HG03457 (cell line): Measurements from ENCODE around the gene CLN6.

Source experiments
- ATAC-seq: cut with Tn5 transposase; IDR thresholded peaks from one replicate; pipeline ENCODE4 v1.9.1; 2021; ENCODE audit warnings: moderate number of reproducible peaks; ENCODE audit not compliant: unreplicated experiment

The CLN6 gene

DNA sequence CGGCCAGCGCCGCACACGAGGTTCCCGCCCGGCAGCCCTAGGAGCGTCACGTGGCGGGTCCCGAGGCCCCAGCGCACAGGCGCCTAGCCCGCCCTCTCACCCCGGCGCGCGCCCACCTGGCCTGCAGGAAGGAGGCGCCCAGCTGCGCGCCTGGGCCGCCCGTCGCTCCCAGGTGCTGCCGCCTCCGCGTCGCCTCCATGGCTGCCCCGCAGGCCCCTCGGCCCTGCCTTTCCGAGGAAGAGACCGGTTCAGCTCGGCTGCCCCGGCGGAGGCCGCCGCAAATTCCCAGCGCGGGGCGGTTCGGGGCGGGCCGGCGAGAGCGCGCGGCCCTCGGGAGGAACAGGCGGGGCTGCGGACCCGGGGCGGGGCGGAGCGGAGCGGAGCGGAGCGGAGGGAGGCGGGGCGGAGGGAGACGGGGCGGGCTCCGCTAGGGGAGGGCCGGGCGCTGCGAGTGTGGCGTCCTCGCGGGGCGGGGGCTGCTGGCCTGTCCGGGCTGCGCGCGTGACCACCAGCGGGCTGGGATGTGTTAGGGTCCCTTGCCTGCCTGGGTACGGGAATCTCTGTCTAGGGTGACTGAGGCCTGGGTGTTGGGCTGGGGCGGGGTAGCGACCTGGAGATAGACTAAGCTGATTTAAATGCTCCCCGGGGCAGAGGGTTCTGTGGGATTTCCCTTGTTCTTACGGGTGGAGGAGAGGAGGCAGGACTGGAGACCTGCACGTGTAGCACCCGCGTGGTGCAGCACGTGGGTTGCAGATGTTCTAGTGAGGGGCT, at the start of gene CLN6:
Gene CLN6 (minus strand): TSS at position 343 of the 771 bp plus-strand sequence. CDS start 144 bp downstream, at position 199.
- peak; percentile 42 for ATAC-seq

DNA sequence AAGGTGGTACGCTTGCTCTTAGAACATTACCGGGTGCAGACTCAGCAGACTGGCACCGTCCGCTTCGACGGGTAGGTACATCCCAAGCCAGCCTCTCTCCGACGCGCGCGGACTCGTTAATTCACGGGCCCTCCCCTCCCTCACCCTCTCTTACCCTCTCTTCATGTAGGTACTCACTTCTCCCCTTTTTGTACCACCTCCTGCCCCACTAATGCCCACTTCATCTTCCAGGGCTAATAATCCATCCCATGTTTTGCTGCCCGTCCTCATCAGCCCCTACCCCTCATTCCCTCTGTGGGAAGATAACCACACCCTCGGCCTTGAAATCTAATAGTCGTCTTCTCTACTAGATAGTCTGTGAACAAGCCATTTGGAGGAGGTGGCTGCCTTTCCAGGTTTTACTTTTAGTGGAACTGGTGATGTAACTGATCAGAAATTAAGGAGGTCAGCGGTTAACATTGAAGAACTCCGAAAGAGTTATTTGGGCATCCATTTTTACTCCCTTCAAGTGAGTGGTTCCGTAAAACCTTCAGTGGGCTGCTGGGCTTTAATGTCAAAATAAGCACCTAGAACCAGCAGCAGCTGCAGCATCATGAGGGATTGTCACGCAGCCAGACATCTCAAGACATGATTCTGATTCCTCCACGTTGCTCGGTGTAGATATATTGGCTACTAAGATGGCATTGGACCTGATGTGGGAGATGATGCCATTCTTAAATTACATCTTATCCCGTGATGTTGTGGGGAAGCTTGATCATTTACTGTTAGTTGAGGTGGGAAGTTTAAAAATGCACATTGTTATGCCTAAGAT, 49.3 kb upstream of the CLN6 start:
- ATAC-seq, result no peak

DNA sequence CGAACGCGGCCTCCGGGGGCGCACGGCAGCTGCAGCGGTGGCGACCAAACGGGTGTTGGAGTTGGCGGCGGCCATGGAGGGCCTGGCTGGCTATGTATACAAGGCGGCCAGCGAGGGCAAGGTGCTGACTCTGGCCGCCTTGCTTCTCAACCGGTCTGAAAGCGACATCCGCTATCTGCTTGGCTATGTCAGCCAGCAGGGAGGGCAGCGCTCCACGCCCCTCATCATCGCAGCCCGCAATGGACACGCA, 48.7 kb upstream of the CLN6 start:
- ATAC-seq, result no peak

DNA sequence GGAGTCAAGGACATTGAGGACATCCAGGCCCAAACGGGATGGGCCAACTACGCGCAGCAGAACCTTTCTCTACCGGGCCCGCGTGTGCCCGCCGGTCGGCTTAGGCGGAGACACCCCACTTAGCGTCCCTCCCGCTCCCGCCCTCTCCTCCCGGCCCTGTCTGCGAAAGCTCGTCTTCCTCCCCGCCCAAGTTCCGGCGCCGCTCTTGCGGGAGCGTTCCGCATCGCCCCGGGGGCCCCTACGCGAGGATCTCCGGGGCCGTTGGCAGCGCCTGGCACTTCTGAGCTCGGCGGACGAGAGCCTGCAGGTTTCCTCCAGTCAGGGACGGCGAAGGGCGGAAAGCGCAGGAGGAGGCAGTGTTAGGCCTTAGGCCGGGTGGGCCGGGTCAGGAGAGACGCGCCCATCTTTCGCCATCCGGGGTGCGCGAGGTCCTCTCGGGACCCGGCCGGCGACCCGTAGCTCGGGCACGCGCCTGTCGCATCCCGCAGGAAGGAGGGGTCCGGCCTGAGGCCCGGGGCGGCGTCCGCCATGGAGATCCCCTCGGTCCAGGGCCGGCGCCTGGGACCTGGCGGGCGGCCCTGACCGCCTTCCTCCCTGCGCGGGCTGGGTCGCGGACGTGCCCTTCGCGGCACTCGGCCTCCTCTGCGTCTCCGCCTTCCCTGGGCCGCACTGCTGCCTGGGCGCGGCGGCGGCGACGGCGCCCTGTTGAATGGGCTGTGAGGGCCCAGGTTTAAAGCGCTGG, 48.2 kb upstream of the CLN6 start, which contains the start of gene FEM1B:
Gene FEM1B (plus strand): TSS at position 143 of the 742 bp plus-strand sequence. CDS start 673 bp downstream, outside the sequence.
- ATAC-seq, result peak; percentile 59

- no peak for ATAC-seq
These were observed 47.6 kb upstream of the CLN6 start for GRCh38 chr15:68277131-68277602.

DNA sequence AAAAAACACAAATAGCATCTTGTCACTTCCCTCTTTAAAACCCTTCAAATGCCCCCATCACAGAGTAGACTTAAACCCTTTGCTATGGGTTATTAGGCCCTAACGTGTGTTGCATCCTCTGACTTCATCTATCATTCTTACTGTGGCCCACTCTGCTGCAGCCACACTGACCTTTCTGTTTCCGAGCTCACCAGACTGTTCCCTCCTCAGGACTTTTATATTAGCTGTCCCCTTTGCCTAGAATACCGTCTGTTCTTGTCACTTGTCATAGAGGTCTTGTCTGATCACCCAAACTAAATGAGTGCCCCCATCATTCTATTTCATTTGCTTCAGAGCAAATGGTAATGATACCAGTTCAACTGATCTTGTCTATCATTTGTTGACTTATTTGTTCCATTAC, 47.1 kb upstream of the CLN6 start:
- no peak for ATAC-seq

GRCh38 chr15:68275165-68275746, 45.7 kb upstream of the CLN6 start:
- no peak for ATAC-seq

DNA sequence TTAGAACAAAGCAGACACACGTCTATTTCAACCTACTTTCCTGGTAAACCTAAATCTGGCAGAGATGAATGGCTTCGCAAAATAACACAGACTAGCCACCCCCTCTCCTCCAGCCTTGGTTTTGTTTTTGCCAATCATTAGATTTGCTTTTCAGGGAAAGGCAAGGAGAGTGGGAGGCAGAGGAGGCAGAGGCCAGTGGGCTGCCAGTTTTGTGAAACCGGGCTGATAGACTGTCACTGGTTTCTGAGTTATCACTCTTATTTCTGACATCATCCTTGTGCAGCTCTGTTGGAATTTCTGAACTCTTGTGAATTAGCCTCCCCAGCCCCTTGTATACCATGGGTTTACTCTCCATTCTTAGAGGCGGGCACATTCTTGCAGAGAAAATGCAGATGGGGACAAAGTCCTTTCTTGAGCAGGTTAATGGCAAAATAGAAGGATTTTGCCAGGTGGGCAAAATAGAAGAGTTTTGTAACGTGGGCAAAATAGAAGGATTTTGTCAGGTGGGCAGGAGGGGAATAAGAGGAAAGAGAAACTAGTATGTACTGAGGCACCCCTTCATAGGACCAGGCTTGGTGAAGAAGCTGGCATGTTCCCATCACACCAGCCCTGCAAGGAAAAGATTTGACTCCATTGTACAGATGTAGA, 44.8 kb upstream of the CLN6 start:
- no peak for ATAC-seq

DNA sequence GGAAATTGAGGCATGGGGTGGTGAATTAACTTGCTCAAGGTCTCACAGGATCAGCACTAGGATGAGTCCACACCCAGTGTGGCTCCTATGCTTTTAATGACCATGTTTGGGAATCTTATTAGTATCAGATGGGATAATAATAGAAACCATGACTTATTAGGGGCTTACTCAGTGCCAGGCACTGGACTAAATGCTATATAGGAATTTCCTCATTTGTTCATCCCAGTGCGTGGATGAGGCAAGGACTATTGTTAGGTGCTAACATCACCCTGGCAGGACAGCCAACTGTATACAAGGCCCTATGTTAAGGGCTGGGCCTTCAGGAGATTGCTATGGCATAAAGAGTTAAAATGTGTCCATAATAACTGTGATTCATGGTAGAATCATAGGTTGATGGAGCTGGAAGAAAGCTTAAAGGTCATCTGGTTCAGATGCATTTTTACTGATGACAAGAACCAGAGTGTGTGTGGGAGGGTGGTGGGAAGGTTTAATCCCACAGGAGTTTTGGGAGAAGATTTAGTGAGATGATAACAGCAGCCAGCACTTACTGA, 43.3 kb upstream of the CLN6 start:
- ATAC-seq, result no peak

DNA sequence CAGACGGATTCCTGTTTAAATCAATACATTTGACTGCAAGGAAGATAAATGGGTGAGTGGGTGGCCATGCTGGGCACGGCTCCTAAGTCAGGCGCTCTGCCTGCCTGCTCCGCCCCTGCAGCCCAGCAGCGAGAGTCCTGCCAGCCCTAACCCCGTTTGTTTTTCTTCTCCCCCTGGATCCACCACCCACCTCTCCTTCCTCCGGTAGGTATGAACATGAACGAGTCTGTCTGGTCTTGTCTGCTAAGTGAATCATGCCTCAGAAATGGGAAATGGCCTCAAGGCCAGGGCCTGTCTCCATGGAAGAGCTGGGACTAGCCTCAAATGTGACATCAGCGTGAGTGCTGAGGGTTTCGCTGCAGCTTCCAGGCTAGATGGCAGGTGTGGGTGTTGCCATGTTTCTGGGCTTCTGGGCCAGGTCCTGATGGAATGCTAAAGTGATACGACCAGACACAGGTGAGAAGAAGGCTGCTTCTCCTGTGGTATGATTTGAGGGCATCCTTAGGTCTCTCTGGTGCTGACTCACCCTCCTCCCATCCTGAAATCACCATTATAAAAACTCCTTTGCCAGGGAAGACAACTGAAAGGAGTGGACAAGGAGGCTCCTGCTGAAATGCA, 42.4 kb upstream of the CLN6 start:
- ATAC-seq, result no peak

GRCh38 chr15:68268405-68268804, 38.9 kb upstream of the CLN6 start:
- ATAC-seq, result no peak

- ATAC-seq, result no peak
These were observed 36.1 kb upstream of the CLN6 start for GRCh38 chr15:68265674-68266073.

DNA sequence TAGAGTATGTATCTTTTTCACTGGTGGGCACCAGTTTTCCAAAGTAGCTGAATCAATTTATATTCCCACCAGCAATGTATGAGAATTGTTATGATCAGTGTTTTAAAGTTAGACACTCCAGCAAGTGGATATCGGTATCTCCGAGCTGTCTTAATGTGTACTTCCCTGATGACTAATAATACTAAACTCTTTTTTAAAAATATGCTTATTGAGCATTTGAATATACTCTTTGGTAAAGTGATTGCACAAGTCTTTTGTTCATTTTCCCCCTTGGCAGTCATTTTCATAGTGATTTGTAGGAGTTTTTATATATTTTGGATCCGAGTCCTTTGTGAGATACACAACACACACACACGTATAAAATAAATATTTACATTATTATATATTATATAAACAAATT, 35.6 kb upstream of the CLN6 start:
- ATAC-seq, result no peak

DNA sequence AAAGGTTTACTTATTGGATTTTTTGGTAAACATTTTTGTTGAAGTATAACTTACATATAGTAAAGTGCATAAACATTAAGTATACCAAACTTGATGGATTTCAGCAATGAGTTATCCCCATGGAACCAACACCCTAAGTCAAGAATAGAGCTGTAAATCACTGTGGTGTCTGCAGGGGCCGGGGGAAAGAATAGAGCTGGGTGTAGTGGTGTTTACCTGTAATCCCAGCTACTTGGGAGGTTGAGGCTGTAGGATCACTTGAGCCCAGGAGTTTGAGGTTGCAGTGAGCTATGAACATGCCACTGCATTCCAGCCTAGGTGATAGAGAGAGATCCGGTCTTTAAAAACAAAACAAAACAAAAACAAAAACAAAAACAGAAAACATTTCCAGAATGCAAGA, 34.8 kb upstream of the CLN6 start:
- ATAC-seq, result no peak

DNA sequence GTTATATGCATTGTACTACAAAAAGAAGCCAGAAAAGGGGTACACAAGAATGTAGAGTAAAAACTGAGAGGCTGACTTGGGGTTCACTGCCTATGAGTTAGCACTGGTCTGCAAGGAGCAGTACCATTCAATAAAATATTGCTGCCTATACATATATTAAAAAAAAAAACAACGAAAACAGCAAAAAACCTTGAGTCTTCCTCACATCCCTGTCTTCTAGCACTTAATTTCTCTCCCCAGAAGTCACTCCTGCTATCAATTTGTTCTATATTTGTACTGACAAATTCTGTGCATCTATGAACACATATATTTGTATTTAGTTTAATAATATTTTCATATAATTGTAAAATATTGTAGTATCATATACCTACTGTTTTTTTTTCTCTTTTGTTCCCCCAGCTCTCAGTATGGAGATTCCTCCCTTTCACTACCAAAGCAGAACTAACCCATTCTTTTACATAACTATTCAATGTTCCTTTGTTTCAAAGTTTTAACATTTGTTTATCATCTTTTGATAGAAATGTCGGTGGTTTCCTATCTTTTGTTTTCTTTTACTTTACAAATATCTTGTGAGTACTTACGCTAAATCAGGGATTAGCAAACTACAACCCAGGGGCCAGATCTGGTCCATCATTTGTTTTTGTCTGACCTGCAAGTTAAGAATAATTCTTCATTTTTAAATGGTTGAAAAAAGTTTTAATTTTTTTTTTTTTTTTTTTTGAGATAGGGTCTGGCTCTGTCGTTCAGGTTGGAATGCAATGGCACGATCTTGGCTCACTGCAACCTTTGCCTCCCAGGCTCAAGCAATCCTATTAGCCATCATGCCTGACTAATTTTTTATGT, 33.2 kb upstream of the CLN6 start:
- no peak for ATAC-seq

DNA sequence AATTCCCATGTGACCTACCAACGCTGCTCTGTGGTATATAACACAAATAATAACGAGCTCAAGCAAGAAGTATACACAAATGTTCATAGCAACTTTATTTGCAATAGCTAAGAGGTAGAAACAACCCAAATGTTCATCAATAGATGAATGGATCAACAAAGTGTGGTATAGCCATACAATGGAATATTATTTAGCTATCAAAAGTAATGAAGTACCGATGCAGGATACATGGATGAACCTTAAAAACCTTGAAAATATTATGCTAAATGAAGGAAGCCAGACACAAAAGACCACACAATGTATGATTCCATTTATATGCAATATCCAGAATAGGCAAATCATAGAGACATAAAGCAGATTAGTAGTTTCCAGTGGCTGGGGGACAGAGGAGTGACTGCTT, 32.5 kb upstream of the CLN6 start:
- ATAC-seq, result no peak

GRCh38 chr15:68261241-68261640, 31.7 kb upstream of the CLN6 start:
- no peak for ATAC-seq

GRCh38 chr15:68259883-68260282, 30.4 kb upstream of the CLN6 start:
- ATAC-seq, result no peak

- no peak for ATAC-seq
These were observed 29.2 kb upstream of the CLN6 start for GRCh38 chr15:68258692-68259091.
